Adipocyte (in vitro differentiated cells): ENCODE measurements around the gene QKI.

Experiments
- DNase-seq: peaks from one replicate; pipeline ENCODE4 v3.0.0-alpha.2; 2015; ENCODE audit warnings: low read depth
- H3K27me3 ChIP-seq: replicated peaks from 2 replicates; pipeline ENCODE4 v1.7.0; 2013; ENCODE audit warnings: mild to moderate bottlenecking, low read length, moderate library complexity; ENCODE audit not compliant: control insufficient read depth, insufficient read depth
- H3K36me3 ChIP-seq: 2 replicates; pipeline ENCODE4 v1.7.0; 2013; ENCODE audit warnings: low read length, mild to moderate bottlenecking, moderate library complexity; ENCODE audit not compliant: control insufficient read depth, insufficient read depth, severe bottlenecking
- H3K4me1 ChIP-seq: 2 replicates; pipeline ENCODE4 v1.7.0; 2013; ENCODE audit warnings: mild to moderate bottlenecking, low read length, moderate library complexity; ENCODE audit not compliant: control insufficient read depth, insufficient read depth
- H3K4me3 ChIP-seq: 2 replicates; pipeline ENCODE4 v1.7.0; 2013; ENCODE audit warnings: mild to moderate bottlenecking, low read length, moderate library complexity
- H3K9ac ChIP-seq: 2 replicates; pipeline ENCODE4 v1.7.0; 2013; ENCODE audit warnings: mild to moderate bottlenecking, low read length, moderate library complexity
- H3K9me3 ChIP-seq: 2 replicates; pipeline ENCODE4 v1.7.0; 2013; ENCODE audit warnings: mild to moderate bottlenecking, low read length, moderate library complexity; ENCODE audit not compliant: control insufficient read depth

Gene QKI

GRCh38 chr6:163568275-163568674 lies 153.8 kb downstream of the QKI start:
- H3K27me3 ChIP-seq, result no peaks in the 10 kb centered on the region
- no peak overlapping the region for H3K4me3 ChIP-seq
- H3K4me1 ChIP-seq, result no peaks in the 10 kb centered on the region
- no peak overlapping the region for H3K9ac ChIP-seq
- no peaks in the 10 kb centered on the region for H3K9me3 ChIP-seq
- peaks cover 87% of the 10 kb centered on the region for H3K36me3 ChIP-seq
- DNase-seq, result no peak

- no peak overlapping the region for H3K9ac ChIP-seq
- H3K27me3 ChIP-seq, result no peaks in the 10 kb centered on the region
- H3K9me3 ChIP-seq, result no peaks in the 10 kb centered on the region
- H3K36me3 ChIP-seq, result peaks cover 85% of the 10 kb centered on the region
- DNase-seq, result no peak
- H3K4me1 ChIP-seq, result no peaks in the 10 kb centered on the region
- H3K4me3 ChIP-seq, result no peak overlapping the region
These were observed 156.2 kb downstream of the QKI start for GRCh38 chr6:163570579-163571231.

- Histone ChIP-seq H3K4me1 (no peaks in the 10 kb centered on the region), H3K27me3 (no peaks in the 10 kb centered on the region), H3K4me3 (no peak overlapping the region), H3K9me3 (no peaks in the 10 kb centered on the region), H3K36me3 (peaks cover 84% of the 10 kb centered on the region), H3K9ac (no peak overlapping the region)
- no peak for DNase-seq
These were observed 157.2 kb downstream of the QKI start for GRCh38 chr6:163571730-163572129.

GRCh38 chr6:163572612-163573011 lies 158.1 kb downstream of the QKI start:
- Histone ChIP-seq H3K4me3 (no peak overlapping the region), H3K4me1 (no peaks in the 10 kb centered on the region), H3K9ac (no peak overlapping the region), H3K27me3 (no peaks in the 10 kb centered on the region), H3K36me3 (peaks cover 83% of the 10 kb centered on the region), H3K9me3 (no peaks in the 10 kb centered on the region)
- no peak for DNase-seq

GRCh38 chr6:163573503-163574179 lies 159.1 kb downstream of the QKI start:
- no peaks in the 10 kb centered on the region for H3K9me3 ChIP-seq
- no peak overlapping the region for H3K4me3 ChIP-seq
- no peaks in the 10 kb centered on the region for H3K4me1 ChIP-seq
- peaks cover 72% of the 10 kb centered on the region for H3K36me3 ChIP-seq
- DNase-seq, result no peak
- no peak overlapping the region for H3K9ac ChIP-seq
- no peaks in the 10 kb centered on the region for H3K27me3 ChIP-seq

GRCh38 chr6:163576114-163576513 lies 161.6 kb downstream of the QKI start:
- no peak overlapping the region for H3K9ac ChIP-seq
- peaks cover 60% of the 10 kb centered on the region for H3K36me3 ChIP-seq
- H3K4me1 ChIP-seq, result peaks cover 17% of the 10 kb centered on the region
- H3K9me3 ChIP-seq, result no peaks in the 10 kb centered on the region
- H3K27me3 ChIP-seq, result no peaks in the 10 kb centered on the region
- no peak overlapping the region for H3K4me3 ChIP-seq
- DNase-seq, result no peak

GRCh38 chr6:163577404-163577803 lies 162.9 kb downstream of the QKI start:
- no peaks in the 10 kb centered on the region for H3K27me3 ChIP-seq
- H3K36me3 ChIP-seq, result peaks cover 47% of the 10 kb centered on the region
- no peak for DNase-seq
- no peaks in the 10 kb centered on the region for H3K9me3 ChIP-seq
- no peak overlapping the region for H3K9ac ChIP-seq
- no peak overlapping the region for H3K4me3 ChIP-seq
- peaks cover 17% of the 10 kb centered on the region for H3K4me1 ChIP-seq

GRCh38 chr6:163579111-163579879 lies 164.8 kb downstream of the QKI start:
- Histone ChIP-seq H3K4me3 (peak overlapping the region; percentile 4), H3K36me3 (peaks cover 31% of the 10 kb centered on the region), H3K9ac (no peak overlapping the region), H3K27me3 (no peaks in the 10 kb centered on the region), H3K4me1 (peaks cover 17% of the 10 kb centered on the region), H3K9me3 (no peaks in the 10 kb centered on the region)
- no peak for DNase-seq

GRCh38 chr6:163579880-163580295 lies 165.4 kb downstream of the QKI start:
- no peaks in the 10 kb centered on the region for H3K9me3 ChIP-seq
- peak overlapping the region; percentile 4 for H3K4me3 ChIP-seq
- H3K27me3 ChIP-seq, result no peaks in the 10 kb centered on the region
- no peak for DNase-seq
- H3K4me1 ChIP-seq, result peaks cover 17% of the 10 kb centered on the region
- H3K36me3 ChIP-seq, result peaks cover 25% of the 10 kb centered on the region
- H3K9ac ChIP-seq, result no peak overlapping the region

GRCh38 chr6:163580311-163581030 lies 166.0 kb downstream of the QKI start:
- Histone ChIP-seq H3K36me3 (peaks cover 19% of the 10 kb centered on the region), H3K4me1 (peaks cover 22% of the 10 kb centered on the region), H3K9ac (no peak overlapping the region), H3K9me3 (no peaks in the 10 kb centered on the region), H3K4me3 (no peak overlapping the region), H3K27me3 (no peaks in the 10 kb centered on the region)
- DNase-seq, result no peak

GRCh38 chr6:163583558-163583957 lies 169.0 kb downstream of the QKI start:
- Histone ChIP-seq H3K27me3 (no peaks in the 10 kb centered on the region), H3K4me1 (peaks cover 35% of the 10 kb centered on the region), H3K4me3 (no peak overlapping the region), H3K36me3 (no peaks in the 10 kb centered on the region), H3K9ac (no peak overlapping the region), H3K9me3 (no peaks in the 10 kb centered on the region)
- DNase-seq, result no peak
